Activated B cell treated with CpG ODN at 0.5 μM for 24 hours (primary cell): ENCODE measurements around the gene EPHA6. TPM values are rescaled to one million over a fixed set of nuclear protein-coding genes. Genes with fewer than 3 reads are reported as not detected.

Experiments used
- ATAC-seq: fragments of 200-7000 bp; cut with Tn5 transposase; one replicate; pipeline ENCODE4 v1.10.0; 2021; ENCODE audit warnings: low read depth, mild to moderate bottlenecking, moderate library complexity
- CTCF ChIA-PET: fragments of 350-600 bp; sonication (Branson Sonifier 250); formaldehyde crosslinking; loops from one replicate; lab custom pipeline; 2021; ENCODE audit warnings: antibody characterized with exemption; lab: Charles Lee
- POLR2A ChIA-PET: fragments of 350-600 bp; sonication (Branson Sonifier 250); formaldehyde crosslinking; loops from one replicate; lab custom pipeline; 2021; ENCODE audit warnings: antibody characterized with exemption; lab: Charles Lee
- DNase-seq: peaks from one replicate; pipeline ENCODE4 v3.0.0; 2022
- H3K27ac Mint-ChIP-seq: one replicate; pipeline ENCODE4 v1.8.0; 2020; ENCODE audit warnings: mixed read lengths
- H3K27me3 Mint-ChIP-seq: one replicate; pipeline ENCODE4 v1.8.0; 2021; ENCODE audit warnings: mixed read lengths
- H3K36me3 Mint-ChIP-seq: one replicate; pipeline ENCODE4 v1.8.0; 2021; ENCODE audit warnings: low read depth, mixed read lengths
- H3K4me1 Mint-ChIP-seq: one replicate; pipeline ENCODE4 v1.8.0; 2021; ENCODE audit warnings: mixed read lengths
- H3K4me3 Mint-ChIP-seq: one replicate; pipeline ENCODE4 v1.8.0; 2020; ENCODE audit warnings: mild to moderate bottlenecking, mixed read lengths
- H3K9me3 Mint-ChIP-seq: one replicate; pipeline ENCODE4 v1.8.0; 2020; ENCODE audit warnings: mixed read lengths
- intact Hi-C: fragments of 100-400 bp; cut with micrococcal nuclease; formaldehyde crosslinking; loops from one replicate; pipeline ENCODE4 v1.15.1; 2024
- total RNA-seq: library from RNA; stranded (reverse); gene quantifications from 2 replicates; pipeline ENCODE4 v1.2.3, GENCODE V29; 2022
- TF ChIP-seq, protein P1 (sequence below): fragments of 200-600 bp; IDR thresholded peaks from one replicate; pipeline ENCODE4 v1.8.0; 2022; ENCODE audit warnings: antibody characterized with exemption, mild to moderate bottlenecking

The EPHA6 gene
- total RNA-seq, 1 donor from 2014 or later: not detected

DNA sequence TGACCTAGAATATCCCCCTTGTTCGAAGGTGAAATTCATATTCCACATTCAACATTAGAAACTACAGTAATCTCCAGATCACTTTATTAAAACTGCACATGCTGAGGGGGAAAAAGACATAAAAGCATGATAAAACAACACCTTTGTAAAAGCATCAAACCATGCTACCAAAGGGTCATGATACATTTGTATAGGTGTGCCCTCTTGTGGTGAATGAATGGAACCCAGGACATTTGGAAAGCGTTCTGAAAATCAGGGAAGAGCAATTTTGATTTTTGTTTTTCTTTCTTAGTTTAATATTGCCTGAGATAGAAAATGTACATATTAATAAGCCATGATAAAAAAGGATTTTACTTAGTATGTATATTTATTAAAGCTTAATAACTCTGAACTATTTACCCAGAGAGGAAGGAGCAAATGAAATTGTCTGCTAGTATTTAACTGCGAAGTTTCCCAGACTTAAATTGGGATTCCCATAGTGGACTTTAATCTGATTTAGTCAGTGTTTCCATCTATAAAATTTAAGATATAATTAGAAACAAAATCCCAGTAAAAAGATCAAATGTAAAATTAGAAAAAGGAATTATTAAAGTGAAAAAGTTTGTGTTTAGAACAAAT is 844.4 kb downstream of the EPHA6 start:
- Mint-ChIP-seq H3K9me3 (peaks cover 2% of the 10 kb centered on the region), H3K27me3 (no peaks in the 10 kb centered on the region), H3K36me3 (no peaks in the 10 kb centered on the region), H3K4me1 (no peaks in the 10 kb centered on the region), H3K4me3 (no peak overlapping the region), H3K27ac (no peak overlapping the region)
- POLR2A ChIA-PET: no interaction called here
- CTCF ChIA-PET: no interaction called here
- TF ChIP-seq, protein P1, sequence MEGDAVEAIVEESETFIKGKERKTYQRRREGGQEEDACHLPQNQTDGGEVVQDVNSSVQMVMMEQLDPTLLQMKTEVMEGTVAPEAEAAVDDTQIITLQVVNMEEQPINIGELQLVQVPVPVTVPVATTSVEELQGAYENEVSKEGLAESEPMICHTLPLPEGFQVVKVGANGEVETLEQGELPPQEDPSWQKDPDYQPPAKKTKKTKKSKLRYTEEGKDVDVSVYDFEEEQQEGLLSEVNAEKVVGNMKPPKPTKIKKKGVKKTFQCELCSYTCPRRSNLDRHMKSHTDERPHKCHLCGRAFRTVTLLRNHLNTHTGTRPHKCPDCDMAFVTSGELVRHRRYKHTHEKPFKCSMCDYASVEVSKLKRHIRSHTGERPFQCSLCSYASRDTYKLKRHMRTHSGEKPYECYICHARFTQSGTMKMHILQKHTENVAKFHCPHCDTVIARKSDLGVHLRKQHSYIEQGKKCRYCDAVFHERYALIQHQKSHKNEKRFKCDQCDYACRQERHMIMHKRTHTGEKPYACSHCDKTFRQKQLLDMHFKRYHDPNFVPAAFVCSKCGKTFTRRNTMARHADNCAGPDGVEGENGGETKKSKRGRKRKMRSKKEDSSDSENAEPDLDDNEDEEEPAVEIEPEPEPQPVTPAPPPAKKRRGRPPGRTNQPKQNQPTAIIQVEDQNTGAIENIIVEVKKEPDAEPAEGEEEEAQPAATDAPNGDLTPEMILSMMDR: no peak
- ATAC-seq: no peak
- DNase-seq: no peak
- intact Hi-C loops: no loop called here

DNA sequence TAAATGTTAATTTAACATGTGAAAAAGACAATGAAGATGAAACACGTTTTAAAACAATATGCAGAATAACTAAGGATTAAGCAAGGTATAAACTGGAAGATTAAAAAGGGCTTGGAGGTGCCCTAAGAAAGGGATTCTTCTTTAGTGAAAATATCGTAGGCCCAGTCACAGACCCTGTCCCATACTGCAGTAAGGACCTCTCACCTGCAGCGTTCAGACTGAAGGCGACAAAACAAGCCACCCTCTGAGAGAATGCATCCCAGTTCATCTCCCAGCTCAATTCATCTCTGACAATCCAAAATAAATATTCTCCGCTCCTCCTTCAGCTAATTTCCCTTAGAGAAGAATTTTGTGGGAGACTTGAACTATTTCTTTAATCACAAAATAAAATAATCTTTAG is 847.9 kb downstream of the EPHA6 start:
- CTCF ChIA-PET: no interaction called here
- H3K4me1 Mint-ChIP-seq: no peaks in the 10 kb centered on the region

DNA sequence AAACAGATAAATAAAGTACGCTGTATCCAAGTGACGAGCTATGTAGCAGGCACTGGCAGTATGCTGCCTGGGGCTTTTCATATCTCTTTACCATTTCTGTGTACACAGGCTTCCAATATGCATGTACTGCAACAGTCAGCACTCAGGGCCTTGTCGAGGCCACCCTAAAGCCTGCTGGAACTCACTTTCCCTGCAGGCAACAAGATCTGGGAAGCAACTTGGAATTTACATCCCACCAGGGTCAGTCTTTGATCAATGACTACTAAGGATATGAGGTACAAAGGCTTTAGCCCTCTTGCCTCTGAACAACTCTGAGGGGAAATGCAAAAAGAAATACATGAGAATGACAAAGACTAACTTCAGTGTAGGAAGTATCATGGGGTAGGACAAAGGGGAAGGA is 848.4 kb downstream of the EPHA6 start:
- Mint-ChIP-seq H3K4me1 (no peaks in the 10 kb centered on the region), H3K27ac (no peak overlapping the region), H3K36me3 (no peaks in the 10 kb centered on the region), H3K9me3 (no peaks in the 10 kb centered on the region), H3K27me3 (no peaks in the 10 kb centered on the region), H3K4me3 (no peak overlapping the region)
- TF ChIP-seq, protein P1: no peak
- no peak for DNase-seq
- intact Hi-C loops: no loop called here
- ChIA-PET CTCF (no interaction called here), POLR2A (no interaction called here)
- no peak for ATAC-seq

More for the DNA sequence above, 847.9 kb downstream of the EPHA6 start:
- H3K9me3 Mint-ChIP-seq: no peaks in the 10 kb centered on the region
- TF ChIP-seq, protein P1: no peak
- POLR2A ChIA-PET: no interaction called here
- no peaks in the 10 kb centered on the region for H3K27me3 Mint-ChIP-seq
- no peaks in the 10 kb centered on the region for H3K36me3 Mint-ChIP-seq
- DNase-seq (no peak), ATAC-seq (no peak)
- H3K4me3 Mint-ChIP-seq: no peak overlapping the region
- H3K27ac Mint-ChIP-seq: no peak overlapping the region
- intact Hi-C loops: no loop called here

DNA sequence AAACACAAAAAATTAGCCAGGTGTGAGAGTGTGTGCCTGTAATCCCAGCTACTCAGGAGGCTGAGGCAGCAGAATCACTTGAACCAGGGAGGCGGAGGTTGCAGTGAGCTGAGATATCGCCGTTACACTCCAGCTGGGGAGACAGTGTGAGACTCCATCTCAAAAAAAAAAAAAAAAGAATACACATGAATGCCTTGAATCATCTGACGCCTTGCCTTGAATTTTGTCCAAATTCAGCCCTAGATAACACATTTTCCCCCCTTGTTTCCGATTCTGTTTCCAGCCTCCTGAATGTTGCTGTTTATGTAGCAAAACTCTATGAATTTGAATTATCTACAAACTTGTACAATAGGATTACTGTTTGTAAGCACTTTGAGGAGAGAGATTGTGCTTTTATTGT is 851.5 kb downstream of the EPHA6 start:
- intact Hi-C loops: no loop called here
- no peaks in the 10 kb centered on the region for H3K4me1 Mint-ChIP-seq
- H3K27me3 Mint-ChIP-seq: no peaks in the 10 kb centered on the region
- H3K36me3 Mint-ChIP-seq: no peaks in the 10 kb centered on the region
- no peak overlapping the region for H3K4me3 Mint-ChIP-seq
- no peaks in the 10 kb centered on the region for H3K9me3 Mint-ChIP-seq
- ChIA-PET POLR2A (no interaction called here), CTCF (interaction anchor here (0.7 kb wide), 1 partner anchor 547 kb away, joined by 3 read pairs; no protein-coding TSS in a partner anchor)
- TF ChIP-seq, protein P1: no peak
- ATAC-seq: no peak
- H3K27ac Mint-ChIP-seq: no peak overlapping the region
- DNase-seq: no peak

DNA sequence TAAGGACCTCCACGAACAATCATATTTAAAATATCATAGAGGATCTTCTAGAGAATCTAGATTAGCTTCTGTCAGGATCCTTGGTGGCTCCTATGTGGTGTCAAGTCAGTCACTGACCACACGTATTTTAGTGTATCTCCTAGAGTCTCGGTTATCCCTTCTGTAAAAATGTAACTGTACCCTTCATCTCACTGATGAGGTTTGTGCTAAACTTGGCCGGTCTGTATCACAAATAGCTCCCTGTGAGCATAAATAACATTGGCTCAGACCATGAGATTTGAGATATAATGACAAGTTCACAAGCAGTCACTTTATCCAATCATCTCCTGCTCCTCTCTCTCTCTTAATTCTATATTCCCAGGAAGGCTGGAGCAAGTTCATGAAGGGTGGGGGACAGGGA is 856.6 kb downstream of the EPHA6 start:
- no peak overlapping the region for H3K4me3 Mint-ChIP-seq
- intact Hi-C loops: no loop called here

More for the DNA sequence above, 856.6 kb downstream of the EPHA6 start:
- no peaks in the 10 kb centered on the region for H3K4me1 Mint-ChIP-seq
- no peak for DNase-seq
- ChIA-PET POLR2A (no interaction called here), CTCF (no interaction called here)
- H3K27ac Mint-ChIP-seq: no peak overlapping the region
- H3K27me3 Mint-ChIP-seq: no peaks in the 10 kb centered on the region
- H3K9me3 Mint-ChIP-seq: no peaks in the 10 kb centered on the region
- no peak for ATAC-seq
- H3K36me3 Mint-ChIP-seq: no peaks in the 10 kb centered on the region
- TF ChIP-seq, protein P1: no peak
